DMS114 treated with DMSO at 0.1 percent for 48 hours (cell line): ENCODE results near the gene NOL4L.

Experiments used
- DNase-seq: peaks from one replicate; lab custom pipeline; 2025; ENCODE audit not compliant: unreplicated experiment; lab: John Stamatoyannopoulos, UW

The NOL4L gene

DNA sequence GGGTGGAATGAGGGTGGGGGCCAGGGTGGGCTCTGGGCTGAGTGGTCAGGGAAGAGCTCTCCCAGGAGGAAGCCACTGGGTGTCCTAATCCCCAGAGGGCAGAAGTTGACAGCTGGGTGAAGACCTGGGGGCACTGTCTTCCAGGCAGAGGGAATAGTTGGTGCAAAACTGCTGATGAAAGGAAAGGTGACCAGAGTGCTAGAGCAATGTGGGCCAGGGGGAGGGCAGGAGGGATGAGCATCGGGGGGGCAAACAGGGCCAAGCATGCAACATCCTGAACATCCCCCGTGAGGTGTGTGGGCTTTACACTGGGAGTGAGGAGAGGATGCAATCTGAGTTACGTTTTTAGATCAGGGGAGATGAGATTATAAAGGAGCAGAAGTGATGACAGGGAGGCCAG is 97.8 kb downstream of the NOL4L start:
- DNase-seq = no peak

DNA sequence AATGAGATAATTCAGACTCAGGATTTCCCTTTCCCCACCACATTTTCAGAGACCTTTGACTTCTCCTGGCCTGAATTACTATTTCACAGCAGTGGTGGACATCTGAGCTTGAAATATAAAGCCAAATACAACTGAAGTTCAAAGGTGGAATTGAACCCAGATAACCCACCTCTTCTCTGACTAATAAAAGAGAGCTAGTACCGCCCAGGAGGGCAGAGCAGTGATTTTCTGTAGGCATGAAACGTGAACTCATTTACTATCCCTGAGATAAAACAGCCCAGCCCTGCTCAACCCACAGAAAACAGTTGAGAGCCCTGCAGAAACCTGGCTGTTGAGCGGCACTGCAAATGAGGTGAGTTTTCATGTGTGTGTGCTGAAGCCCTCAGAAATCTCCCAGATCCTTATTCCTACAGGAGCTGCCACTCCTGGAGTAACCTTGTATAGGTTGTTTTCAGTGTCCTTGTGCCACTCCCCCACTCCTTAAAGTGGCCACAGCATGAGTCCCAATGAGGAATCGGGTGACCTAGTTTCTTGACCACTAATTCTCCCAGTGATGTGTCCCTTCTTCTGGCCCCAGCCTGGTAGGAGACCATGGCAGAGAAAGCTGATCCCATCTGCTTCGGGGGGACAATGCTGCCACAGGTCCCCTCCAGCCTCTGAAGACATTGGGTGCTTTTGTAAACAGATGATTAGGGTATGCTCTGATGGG is 99.2 kb downstream of the NOL4L start:
- no peak for DNase-seq

DNA sequence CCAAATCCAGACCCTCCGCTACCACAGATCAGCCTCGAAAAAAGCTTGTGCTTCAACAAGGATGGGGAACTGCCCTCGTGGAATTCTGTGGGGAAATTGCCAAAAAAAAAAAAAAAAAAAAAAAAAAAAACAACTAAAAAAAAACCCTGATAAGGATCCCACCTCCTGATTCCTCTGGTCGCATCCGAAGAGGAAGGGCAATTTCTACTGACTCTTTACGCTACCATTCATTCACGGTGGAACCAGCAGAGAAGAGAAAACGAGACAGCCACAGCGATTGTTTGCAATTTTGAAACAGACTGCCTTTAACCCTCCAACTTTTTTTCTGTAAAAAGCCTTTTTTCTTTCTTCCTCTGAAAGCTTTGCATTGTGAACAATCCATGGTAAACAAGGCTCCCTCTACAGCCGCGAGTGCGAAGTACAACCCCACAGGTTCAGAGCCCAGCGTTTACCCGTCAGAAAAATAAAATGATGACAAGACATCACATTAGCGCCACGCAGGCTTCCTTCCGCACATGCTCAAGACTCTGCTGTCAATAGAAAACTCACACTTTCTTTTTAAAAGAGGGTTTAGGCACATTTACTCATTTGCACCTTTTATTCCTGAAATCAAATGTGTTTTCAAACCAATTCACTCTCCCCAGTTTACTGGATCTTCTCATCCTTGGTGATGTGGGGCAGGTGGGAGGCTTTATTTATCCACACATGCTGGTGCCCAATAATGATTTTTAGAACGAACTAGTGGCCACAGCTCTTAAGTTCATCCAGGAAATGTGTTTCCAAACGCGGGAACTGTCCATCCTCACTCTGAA is 100.0 kb downstream of the NOL4L start:
- peak; percentile 79 for DNase-seq

DNA sequence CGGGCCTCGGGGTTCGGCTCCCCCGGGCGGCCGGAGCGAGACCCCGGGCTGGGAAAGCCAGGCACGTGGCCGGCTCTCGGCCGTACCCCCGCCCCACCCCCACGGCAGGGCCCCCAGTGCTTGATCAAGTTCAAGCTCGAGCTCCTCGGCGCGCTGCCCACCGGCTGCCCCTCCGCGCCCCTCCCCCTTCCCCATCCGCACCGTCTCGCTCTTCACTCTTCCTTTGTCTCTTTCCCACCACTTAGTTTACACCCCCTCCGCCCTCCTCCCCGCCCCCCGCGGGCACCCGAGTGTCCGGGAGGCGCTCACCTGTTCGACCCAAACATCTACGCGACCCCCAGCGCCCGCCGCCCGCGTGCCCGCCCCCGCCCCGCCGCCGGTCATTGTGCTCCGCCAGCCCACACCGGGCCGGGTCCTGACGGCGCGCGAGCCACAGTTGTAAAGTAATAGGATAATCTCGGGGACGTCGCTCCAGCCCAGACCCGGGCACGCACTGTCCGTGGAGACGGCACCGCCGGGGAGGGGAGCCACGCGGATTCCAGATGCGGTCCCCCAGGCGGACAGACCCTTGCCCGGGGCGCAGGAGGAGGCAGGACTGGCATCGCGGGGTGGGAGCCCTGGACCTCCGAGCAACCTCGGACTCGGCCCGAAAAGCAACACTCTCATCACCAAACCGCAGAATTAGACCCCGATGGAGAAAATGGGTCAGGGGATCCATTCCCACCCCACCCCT is 100.7 kb downstream of the NOL4L start:
- DNase-seq = peak; percentile 9

DNA sequence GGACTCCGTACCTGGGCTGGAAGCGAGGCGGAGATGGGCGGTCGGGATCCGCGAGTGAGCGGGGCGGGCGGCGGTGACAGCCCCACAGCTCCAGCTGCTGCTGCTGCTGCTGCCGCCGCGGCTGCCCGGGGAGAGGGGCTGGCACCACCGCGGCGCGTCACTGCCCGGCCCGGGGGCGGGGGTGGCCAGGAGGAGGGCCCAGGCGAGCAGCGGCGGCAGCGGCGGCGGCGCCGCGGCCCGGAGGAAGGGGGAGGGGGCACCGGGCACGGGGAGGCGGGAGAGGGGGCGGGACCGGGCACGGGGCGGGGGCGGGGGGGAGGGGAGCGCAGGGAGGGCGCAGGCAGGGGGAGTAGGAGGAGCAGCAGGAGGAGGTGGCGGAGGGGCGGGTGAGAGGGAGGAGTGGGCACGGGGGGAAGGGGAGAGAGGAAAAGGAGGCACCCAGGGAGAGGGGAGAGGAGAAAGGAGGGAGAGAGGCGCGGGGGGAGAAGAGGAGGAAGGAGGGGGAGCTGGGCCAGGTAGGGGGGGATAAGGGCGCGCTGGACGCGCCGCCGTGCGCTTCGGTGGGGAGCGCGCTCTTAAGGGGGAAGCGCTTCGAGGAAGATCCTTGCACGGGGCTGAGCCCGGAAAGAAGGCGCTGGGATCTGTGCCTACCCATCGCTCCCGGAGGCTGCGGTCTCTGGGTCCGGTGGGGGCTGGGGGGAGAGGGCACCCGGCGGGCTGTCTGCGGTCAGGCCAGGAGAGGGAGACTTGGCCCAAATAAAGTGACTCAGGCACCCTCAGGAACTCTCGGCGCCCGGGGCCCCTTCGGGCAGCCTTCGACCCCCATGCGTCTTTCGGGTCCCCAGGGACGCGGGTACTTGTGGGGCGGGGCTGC is 101.5 kb downstream of the NOL4L start:
- peak; percentile 17 for DNase-seq

DNA sequence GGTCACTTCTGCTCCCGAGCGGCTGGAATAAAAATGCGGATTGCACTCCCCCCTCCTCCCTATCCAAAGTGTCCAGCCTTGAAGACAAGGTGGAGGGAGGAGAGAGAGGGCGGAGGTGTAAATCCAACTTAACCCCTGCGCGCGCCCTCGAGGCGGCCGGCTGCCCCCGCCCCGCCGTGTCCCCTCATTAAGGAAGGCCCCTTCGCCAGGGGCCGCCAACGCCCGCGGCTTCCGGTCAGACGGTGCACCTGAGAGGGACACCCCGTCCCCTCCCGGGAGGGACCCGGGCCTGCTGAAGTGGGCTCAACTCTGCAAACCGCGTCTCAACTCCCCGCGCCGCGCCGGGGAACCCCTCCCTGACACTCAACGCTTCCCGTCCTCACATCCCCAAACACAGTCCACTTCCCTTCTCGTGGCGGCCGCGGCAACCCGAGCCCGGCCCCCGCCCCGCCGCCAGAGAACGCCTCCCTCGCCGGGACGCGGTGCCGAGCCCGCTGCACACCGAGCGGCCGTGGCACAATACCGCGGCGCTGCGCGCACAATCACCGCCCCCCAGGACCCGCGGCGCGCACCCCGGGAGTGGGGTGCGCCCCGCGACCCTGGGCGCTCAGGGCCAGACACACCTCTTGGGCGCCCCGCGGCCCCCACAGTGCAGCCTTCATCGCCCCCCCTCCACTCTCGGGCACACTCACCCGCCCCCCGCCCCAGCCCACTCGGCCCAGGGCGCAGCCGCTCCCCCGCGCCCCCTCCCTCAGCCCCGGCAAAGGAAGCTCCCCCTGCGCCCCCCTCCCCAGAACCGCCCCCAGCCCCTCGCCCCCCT is 102.5 kb downstream of the NOL4L start:
- DNase-seq = no peak

DNA sequence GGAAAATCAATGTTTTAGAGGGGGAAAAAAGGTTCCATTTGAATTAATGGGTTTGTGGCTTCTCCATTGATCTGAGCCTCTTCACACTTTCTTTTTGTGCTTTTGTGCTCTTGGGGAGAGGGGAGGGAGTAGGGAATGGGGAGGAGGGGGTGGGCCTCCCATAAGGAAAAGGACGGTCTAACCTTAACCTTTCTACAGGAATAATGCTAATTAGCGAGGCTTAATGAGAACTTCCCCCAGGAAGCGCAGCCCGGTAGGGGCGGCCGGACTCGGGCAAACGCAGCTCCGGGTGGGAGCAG is 103.0 kb downstream of the NOL4L start:
- DNase-seq = no peak

DNA sequence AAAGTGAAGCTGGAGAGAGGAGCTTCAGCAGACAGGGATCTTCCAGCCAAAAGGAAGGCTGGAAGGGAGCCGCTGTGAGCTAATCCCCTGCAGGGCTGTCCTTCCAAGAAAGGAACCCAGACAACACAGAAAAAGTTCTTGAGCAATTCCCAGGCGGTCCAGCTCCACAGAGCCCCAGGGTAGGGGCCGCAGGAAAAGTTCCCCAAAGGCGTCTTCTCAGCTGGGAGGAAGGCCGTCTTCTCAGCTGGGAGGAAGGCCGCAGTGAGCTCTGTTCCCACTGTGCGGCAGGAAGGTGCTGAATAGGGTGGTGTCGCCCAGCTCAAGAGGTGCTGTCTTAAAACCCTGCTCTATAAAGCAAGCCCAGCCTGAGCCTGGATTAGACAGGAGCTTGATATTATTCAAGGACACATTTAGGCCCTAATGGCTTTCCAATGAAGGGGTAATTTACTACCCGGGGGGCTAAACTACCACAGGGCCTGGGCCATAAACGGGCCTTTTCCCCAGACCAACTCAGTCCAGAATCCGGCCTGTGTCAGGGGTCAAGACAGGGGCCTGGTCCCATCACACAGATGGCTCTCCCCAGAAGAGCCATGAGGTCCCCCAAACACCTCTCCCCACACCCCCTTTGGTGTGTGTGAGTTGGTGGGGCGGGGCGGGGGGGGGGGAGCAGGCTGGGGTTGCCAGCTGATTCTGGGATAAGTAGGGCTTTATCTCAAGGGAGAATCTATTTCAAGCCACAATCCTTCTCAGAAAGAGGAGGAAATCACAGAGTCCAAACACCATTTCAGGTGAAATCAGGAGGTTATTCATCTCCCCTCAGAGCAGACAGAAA is 103.6 kb downstream of the NOL4L start:
- DNase-seq = no peak

DNA sequence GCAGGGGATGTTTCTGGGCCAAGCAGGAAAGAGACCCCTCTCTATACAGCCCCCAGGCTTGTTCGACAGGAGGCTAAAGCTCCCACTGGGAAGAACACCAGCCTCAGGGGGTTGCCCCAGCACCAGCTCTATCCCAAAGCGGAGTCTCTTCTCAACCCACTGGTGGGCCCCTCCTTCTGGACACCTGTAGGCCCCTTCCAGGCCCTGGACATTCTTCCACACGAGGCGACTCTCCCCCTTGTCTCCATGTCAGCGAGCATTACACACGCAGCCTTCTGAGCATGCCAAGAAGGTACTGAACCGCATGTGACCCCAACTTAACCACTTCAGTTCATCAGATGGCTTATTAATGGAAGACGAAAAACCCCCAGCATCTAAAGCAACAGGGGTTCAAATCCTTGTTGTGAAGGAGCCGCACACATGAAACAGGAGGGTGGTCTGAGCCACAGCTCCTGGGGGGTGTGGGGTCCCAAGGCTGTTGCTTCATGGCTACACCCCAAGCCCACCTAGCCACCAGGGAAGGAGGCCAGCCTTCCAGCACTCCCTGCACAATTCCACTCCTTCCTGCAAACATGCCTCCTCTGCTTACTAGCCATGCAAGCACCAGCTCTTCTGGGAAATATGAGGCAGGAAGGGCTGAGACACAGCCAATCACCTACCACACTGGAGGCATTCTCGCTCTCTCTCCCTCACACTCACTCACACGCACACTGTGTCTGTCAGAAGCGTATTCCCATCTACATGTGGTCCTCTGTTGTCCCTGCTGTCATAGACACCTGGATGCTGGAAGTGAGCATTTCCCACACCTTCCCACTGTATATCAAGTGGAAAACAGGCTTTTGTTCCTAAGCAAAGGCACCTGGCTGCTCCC is 104.5 kb downstream of the NOL4L start:
- DNase-seq = no peak

DNA sequence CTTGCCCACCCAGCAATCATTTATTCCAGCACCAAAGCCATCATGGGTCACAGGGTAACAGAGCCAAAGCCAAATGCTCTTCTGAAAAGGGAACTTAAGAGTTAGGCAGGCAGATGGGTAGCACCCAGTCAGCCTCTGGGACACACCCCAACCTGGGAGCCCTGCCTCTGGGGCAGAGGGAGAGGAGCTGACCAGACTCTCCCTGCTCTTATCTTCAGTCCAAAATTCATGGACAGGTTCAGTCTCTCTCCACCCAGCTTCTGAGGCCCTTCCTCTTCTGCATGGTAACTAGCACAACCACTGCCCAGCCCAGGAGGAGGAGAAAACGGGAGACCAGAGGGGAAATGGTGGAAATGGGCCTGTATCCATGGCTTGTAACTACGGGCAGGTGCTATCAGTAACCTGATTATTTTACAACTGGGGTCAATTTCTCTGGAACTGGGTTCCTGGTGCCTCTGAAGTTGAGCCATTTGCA is 105.4 kb downstream of the NOL4L start:
- no peak for DNase-seq

DNA sequence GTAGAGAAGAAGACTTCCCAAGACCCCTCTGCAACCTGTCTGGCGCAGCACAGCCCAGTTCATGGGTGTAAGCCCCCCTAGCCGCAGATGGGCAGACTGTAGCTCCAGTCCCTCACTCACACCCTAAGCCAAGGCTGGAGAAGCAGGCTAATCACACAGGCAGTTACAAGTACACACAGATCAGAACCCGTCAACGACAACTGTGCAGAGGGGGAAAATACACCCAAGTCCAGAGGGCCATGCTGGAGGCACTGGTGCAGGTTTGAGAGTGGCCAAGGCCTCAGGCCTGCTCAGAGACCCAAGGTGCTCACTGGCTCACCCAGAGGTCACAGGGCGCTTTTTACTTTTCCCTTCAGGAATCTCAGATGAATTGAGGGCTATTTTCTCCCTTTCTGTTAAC is 106.1 kb downstream of the NOL4L start:
- no peak for DNase-seq

DNA sequence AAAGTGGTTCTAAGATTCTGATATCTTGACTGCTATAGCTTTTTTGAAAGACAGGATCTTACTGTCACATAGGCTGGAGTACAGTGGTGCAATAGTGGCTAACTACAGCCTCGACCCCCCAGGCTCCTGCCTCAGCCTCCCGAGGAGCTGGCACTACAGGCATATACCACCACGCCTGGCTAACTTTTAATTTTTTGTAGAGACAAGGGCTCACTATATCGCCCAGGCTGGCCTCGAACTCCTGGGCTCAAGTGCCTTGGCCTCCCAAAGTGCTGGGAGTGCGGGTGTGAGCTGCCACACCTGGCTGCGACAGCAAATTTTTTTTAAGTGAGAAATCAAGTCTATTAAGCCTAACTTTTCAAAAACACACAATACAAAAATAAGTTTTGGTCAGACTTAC is 106.6 kb downstream of the NOL4L start:
- no peak for DNase-seq

DNA sequence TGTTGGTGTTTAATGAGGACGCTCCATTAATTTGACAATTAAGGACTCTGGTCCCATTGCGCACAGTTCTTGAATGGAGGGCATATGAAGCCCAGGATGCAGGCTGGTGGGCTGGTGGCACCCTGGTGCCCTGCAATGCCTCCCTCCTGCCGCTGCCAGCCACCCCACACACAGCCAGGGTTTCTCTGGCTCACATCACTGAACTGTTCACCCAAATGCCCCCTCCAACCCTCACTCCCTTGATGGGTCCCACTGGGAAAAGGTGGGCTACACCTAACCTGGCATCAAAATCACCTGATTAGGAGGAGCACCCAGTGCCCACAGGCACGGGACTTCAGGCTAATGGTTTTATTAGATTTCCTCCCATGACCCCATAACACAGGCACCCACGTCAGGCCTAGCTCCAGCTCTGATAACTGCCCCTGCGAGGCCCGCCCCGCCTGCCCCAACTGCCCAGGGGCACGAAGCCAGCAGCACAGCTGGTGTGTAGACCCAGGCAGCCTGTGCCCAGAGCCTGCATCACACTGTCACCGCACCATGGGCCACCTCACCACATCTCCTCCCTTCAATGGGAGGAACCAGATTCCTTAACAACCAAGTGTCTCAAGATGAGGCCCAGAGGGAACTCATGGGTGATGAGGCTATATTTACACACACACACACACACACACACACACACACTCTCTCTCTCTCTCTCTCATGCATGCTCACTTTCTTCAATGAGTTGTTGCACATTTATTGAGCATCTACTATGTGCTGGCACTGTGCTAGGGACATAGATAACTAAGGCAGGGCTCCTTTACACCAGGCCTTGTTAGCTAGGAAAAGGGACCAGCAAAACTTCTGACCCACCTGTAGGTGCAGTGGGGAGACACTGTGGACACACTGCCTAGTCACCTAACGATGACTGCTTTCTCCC is 107.3 kb downstream of the NOL4L start:
- DNase-seq = no peak

DNA sequence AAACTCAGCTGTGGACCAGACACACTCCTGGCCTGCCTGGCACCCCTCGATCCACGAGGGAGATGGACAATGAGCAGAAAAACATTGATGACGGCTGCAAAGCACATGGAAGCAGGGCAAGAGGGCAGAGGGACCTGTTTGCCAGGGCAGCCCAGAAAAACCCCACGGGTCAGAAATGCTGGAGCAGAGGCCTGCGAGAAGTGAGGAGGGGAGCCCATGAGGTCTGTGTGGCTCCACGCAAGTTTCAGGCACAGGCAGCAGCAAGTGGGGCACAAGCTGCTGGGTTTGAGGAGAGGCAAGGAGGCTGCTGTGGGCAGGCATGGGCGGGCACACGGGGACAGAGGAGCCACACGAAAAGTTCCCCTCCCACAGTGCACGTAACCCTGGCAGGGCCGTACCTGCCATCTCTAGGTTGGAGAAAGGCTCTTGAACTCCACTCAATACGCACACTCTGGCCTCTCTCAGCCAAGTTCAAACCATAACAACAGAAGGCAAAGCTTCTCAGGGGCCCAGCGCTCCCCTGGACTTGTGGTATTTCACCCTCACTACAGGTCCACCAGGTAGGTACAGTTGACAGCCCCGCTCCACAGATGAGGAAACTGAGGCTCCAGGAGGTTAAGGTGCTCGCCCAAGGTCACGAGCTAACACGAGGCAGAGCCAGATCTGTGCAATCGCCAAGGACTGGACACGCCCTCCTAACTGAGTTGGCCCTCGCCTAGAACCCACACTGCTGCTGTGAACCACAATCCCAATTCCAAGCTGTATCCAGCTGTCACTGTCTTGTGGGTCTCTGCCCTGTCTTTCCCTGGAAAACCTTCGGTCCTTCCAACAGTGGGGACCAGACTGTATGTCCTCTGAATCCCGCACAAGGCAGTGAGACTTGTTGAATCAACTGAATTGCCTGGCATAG is 108.2 kb downstream of the NOL4L start:
- DNase-seq = no peak

DNA sequence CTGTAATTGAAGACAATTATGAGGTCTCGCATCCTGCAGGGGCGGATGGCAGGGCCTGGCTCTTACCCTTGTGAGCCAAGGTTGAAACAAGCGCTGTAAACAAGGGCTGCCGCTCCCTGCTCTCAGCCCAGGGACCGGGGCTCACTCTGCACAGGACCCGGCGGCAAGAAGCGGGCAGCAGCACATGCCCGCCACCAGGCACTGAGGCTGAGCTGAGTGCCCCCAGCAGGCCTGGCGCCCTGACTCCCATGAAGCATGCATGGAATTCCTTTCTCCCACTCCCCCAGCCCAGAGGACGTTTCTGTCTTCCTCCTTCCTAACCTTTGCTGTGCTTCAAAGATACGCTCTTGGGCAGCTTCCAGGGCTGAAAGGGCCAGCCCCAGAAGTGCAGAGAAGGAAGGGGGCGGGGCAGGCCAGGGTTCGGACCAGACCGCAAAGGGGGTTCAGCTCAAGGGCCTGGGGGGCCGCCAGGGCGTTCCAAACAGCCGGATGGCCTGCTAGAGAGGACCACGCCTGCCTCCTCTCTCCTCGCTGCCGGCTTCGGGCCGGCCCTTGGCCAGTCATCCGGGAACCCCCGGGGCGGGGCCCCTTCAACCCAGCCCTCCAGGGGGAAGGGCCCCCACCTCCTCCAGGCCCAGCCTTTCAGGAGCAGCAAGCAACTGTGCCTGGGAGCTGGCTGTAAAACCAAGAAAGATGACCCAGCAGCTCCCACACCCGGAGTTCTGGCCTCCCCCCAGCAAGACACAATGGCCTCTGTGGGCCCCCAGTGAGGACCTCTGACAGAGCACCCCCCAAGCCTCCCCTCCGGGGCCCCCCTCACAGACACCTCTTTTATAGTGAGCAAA is 109.9 kb downstream of the NOL4L start:
- no peak for DNase-seq

DNA sequence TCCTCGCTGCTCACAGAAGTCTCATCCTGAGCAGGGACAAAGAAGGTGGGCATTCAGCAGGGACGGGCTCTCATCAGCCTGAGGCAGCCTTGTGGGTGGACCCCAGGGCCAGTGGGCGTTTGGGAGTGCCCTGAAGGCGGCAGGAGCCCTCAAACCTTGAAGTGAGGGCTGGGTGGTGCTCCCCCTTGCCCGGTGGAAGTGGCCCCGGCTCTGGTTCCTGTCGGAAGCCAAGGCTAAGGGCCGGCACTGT is 110.5 kb downstream of the NOL4L start:
- no peak for DNase-seq
